ENCODE results near the gene RAB21.

DNA sequence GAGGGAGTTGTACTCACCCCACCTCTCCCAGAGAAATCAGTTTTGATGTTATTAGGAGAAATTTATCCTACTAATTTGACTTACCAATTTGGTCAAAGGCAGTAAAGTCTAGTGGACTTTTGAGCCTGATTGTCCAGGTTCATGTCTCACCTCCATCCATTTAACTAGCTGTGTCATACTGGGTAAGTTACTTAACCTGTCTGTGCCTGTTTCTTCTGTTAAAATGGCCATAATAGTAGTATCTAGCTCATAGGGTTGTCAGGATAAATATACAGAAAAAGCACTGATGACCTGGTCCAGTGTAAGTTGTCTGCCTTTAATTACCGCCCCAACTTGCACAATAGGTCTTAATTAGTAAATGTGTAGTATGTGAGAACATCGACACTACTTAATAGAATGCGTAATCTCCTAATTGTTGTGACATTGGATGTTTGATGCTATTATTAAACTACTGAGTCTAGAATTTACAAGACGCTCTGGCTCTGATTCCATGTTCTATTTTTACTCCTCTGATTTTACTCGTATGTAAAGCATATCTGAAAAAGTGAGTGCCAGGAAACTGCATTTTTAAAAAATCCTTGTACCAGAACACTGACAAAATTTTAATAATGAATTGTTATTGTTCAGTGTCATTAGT lies 1.5 kb downstream of the RAB21 start:
- no peak for TF ChIP-seq CTCF (IDR thresholded peaks at IDR 0.05)
- TF ChIP-seq FOXP4 (CRISPR knock-in tag; IDR thresholded peaks at IDR 0.05), result no peak
- TF ChIP-seq KAT7 (CRISPR knock-in tag; IDR thresholded peaks at IDR 0.05; ENCODE audit: borderline replicate concordance), result no peak
- no peak for TF ChIP-seq SMAD4 (CRISPR knock-in tag; IDR thresholded peaks at IDR 0.05)
- TF ChIP-seq HMGXB4 (CRISPR knock-in tag; IDR thresholded peaks at IDR 0.05), result no peak
- TF ChIP-seq, protein P1, sequence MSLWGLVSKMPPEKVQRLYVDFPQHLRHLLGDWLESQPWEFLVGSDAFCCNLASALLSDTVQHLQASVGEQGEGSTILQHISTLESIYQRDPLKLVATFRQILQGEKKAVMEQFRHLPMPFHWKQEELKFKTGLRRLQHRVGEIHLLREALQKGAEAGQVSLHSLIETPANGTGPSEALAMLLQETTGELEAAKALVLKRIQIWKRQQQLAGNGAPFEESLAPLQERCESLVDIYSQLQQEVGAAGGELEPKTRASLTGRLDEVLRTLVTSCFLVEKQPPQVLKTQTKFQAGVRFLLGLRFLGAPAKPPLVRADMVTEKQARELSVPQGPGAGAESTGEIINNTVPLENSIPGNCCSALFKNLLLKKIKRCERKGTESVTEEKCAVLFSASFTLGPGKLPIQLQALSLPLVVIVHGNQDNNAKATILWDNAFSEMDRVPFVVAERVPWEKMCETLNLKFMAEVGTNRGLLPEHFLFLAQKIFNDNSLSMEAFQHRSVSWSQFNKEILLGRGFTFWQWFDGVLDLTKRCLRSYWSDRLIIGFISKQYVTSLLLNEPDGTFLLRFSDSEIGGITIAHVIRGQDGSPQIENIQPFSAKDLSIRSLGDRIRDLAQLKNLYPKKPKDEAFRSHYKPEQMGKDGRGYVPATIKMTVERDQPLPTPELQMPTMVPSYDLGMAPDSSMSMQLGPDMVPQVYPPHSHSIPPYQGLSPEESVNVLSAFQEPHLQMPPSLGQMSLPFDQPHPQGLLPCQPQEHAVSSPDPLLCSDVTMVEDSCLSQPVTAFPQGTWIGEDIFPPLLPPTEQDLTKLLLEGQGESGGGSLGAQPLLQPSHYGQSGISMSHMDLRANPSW (CRISPR knock-in tag; conservative IDR thresholded peaks at IDR 0.05; ENCODE audit: low read depth), result no peak
- TF ChIP-seq PREB (CRISPR knock-in tag; IDR thresholded peaks at IDR 0.05; ENCODE audit: borderline replicate concordance), result no peak
- no peak for TF ChIP-seq NFYB (CRISPR knock-in tag; conservative IDR thresholded peaks at IDR 0.05; ENCODE audit: low read depth)
- TF ChIP-seq ATF1 (CRISPR knock-in tag; IDR thresholded peaks at IDR 0.05), result no peak
- no peak for TF ChIP-seq NFATC4 (CRISPR knock-in tag; IDR thresholded peaks at IDR 0.05)
- no peak for TF ChIP-seq ZNF138 (CRISPR knock-in tag; conservative IDR thresholded peaks at IDR 0.05)
- TF ChIP-seq TEAD4 (CRISPR knock-in tag; IDR thresholded peaks at IDR 0.05), result no peak
- no peak for TF ChIP-seq ZNF416 (CRISPR knock-in tag; IDR thresholded peaks at IDR 0.05)
